ENCODE data around the gene CDKN1A.

The CDKN1A gene

GRCh38 chr6:36663504-36664446 is 14.7 kb upstream of the CDKN1A start:
- H3K4me3 ChIP-seq (ENCODE audit: low read depth, low read length): no peak overlapping the region
- no peak for TF ChIP-seq MAX (IDR thresholded peaks at IDR 0.05; ENCODE audit: low read depth, low read length)
- TF ChIP-seq POLR2A (IDR thresholded peaks at IDR 0.05; ENCODE audit: extremely low read depth, insufficient read length): no peak
- TF ChIP-seq, protein P1, sequence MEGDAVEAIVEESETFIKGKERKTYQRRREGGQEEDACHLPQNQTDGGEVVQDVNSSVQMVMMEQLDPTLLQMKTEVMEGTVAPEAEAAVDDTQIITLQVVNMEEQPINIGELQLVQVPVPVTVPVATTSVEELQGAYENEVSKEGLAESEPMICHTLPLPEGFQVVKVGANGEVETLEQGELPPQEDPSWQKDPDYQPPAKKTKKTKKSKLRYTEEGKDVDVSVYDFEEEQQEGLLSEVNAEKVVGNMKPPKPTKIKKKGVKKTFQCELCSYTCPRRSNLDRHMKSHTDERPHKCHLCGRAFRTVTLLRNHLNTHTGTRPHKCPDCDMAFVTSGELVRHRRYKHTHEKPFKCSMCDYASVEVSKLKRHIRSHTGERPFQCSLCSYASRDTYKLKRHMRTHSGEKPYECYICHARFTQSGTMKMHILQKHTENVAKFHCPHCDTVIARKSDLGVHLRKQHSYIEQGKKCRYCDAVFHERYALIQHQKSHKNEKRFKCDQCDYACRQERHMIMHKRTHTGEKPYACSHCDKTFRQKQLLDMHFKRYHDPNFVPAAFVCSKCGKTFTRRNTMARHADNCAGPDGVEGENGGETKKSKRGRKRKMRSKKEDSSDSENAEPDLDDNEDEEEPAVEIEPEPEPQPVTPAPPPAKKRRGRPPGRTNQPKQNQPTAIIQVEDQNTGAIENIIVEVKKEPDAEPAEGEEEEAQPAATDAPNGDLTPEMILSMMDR (IDR thresholded peaks at IDR 0.05; ENCODE audit: low read depth, low read length): no peak
- no peak for TF ChIP-seq MYC (IDR thresholded peaks at IDR 0.05; ENCODE audit: low read depth, low read length)
- no peak for DNase-seq (ENCODE audit: low read depth)

GRCh38 chr6:36665180-36665579 is 13.3 kb upstream of the CDKN1A start:
- no peak overlapping the region for H3K4me3 ChIP-seq (ENCODE audit: low read depth, low read length)
- DNase-seq (ENCODE audit: low read depth): no peak
- TF ChIP-seq MYC (IDR thresholded peaks at IDR 0.05; ENCODE audit: low read depth, low read length): no peak
- no peak for TF ChIP-seq POLR2A (IDR thresholded peaks at IDR 0.05; ENCODE audit: extremely low read depth, insufficient read length)
- no peak for TF ChIP-seq MAX (IDR thresholded peaks at IDR 0.05; ENCODE audit: low read depth, low read length)
- TF ChIP-seq, protein P1 (IDR thresholded peaks at IDR 0.05; ENCODE audit: low read depth, low read length): no peak

DNA sequence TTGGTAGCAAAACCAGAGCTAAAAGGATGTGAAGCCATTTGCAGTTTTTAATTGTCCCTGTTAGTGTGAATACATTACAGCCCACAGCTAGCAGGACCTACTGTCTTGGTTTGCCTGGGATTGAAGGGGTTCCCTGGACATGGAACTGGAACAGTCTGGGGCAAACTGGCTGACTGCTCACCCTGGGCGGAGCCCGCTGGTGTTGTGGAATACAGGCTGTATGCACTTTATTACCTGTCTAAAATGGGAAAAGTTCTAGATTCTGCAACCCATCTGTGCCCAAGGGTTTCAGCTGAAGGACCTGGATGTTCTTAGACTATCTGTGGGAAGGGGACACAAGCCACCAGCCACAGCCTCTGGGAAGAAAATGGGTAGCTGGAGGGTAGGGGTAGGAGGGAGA is 12.2 kb upstream of the CDKN1A start:
- DNase-seq (ENCODE audit: low read depth): no peak
- H3K4me3 ChIP-seq (ENCODE audit: low read depth, low read length): no peak overlapping the region
- TF ChIP-seq MYC (IDR thresholded peaks at IDR 0.05; ENCODE audit: low read depth, low read length) (no peak), MAX (IDR thresholded peaks at IDR 0.05; ENCODE audit: low read depth, low read length) (no peak), POLR2A (IDR thresholded peaks at IDR 0.05; ENCODE audit: extremely low read depth, insufficient read length) (no peak)
- TF ChIP-seq, protein P1 (IDR thresholded peaks at IDR 0.05; ENCODE audit: low read depth, low read length): no peak

DNA sequence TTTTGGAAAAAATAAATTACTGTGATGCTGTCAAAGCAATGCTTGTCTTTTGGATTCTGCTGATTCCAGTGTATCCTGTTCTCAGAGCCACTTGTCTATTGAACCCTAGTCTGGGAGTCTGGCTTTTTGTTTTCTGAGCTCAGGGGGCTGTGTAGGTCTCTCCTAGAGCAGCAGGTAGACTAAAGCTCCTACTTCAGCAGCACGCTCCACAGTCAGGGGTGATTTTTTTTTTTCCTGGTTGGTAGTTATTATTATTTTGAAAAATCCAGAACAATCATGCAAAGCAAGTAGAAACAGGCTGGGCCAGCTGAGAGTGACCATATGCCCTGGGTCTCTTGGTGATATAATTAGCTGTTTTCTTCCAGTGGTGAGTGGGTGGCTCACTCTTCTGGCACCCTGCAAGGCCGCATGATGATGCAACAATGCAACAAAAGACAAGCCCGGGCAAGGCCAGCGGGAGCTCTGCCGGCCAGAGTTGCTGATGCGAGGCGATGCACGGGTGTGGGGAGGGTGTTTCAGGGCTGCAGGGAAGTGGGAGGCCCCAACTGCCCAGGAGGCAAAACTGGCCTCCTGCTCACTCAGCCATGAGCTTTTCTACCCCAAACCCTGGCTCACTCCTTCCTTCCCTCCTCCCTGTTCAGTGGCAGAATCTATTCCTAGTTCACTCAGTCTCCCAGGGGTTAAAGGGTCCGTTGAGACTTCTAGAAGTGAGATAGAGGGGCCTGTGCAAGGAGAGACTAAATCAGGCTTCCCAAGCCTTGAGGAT is 11.5 kb upstream of the CDKN1A start:
- DNase-seq (ENCODE audit: low read depth): peak; percentile 98
- H3K4me3 ChIP-seq (ENCODE audit: low read depth, low read length): no peak overlapping the region
- TF ChIP-seq POLR2A (IDR thresholded peaks at IDR 0.05; ENCODE audit: extremely low read depth, insufficient read length) (no peak), MAX (IDR thresholded peaks at IDR 0.05; ENCODE audit: low read depth, low read length) (peak; percentile 64), MYC (IDR thresholded peaks at IDR 0.05; ENCODE audit: low read depth, low read length) (peak; percentile 91)
- TF ChIP-seq, protein P1 (IDR thresholded peaks at IDR 0.05; ENCODE audit: low read depth, low read length): no peak

GRCh38 chr6:36668591-36668990 is 9.9 kb upstream of the CDKN1A start:
- H3K4me3 ChIP-seq (ENCODE audit: low read depth, low read length): no peak overlapping the region
- no peak for TF ChIP-seq POLR2A (IDR thresholded peaks at IDR 0.05; ENCODE audit: extremely low read depth, insufficient read length)
- no peak for TF ChIP-seq MYC (IDR thresholded peaks at IDR 0.05; ENCODE audit: low read depth, low read length)
- TF ChIP-seq MAX (IDR thresholded peaks at IDR 0.05; ENCODE audit: low read depth, low read length): no peak
- TF ChIP-seq, protein P1 (IDR thresholded peaks at IDR 0.05; ENCODE audit: low read depth, low read length): no peak
- peak; percentile 36 for DNase-seq (ENCODE audit: low read depth)
